CD1c-positive myeloid dendritic cell (primary cell): ENCODE results near the gene SERPINI1.

Experiments used
- DNase-seq: peaks from one replicate; pipeline ENCODE4 v3.0.0-alpha.2; 2016; ENCODE audit errors: extremely low spot score

The SERPINI1 gene

GRCh38 chr3:167851171-167851570, 115.7 kb downstream of the SERPINI1 start:
- DNase-seq: no peak

GRCh38 chr3:167851749-167852148, 116.2 kb downstream of the SERPINI1 start:
- DNase-seq: no peak

- no peak for DNase-seq
Observed at GRCh38 chr3:167852216-167852615, 116.7 kb downstream of the SERPINI1 start.

GRCh38 chr3:167854063-167854462, 118.5 kb downstream of the SERPINI1 start:
- no peak for DNase-seq

GRCh38 chr3:167854846-167855245, 119.3 kb downstream of the SERPINI1 start:
- DNase-seq: no peak

GRCh38 chr3:167855306-167855705, 119.8 kb downstream of the SERPINI1 start:
- DNase-seq: no peak

- DNase-seq: no peak
Observed at GRCh38 chr3:167858865-167859264, 123.3 kb downstream of the SERPINI1 start.

GRCh38 chr3:167859610-167860009, 124.1 kb downstream of the SERPINI1 start:
- DNase-seq: peak; percentile 80

GRCh38 chr3:167861649-167862048, 126.1 kb downstream of the SERPINI1 start:
- DNase-seq: peak; percentile 91

GRCh38 chr3:167862104-167862730, 126.7 kb downstream of the SERPINI1 start:
- DNase-seq: peak; percentile 45

- DNase-seq: no peak
Observed at GRCh38 chr3:167863811-167864551, 128.5 kb downstream of the SERPINI1 start.

- DNase-seq: peak; percentile 31
Observed at GRCh38 chr3:167864552-167864874, 129.0 kb downstream of the SERPINI1 start.

GRCh38 chr3:167866331-167866730, 130.8 kb downstream of the SERPINI1 start:
- DNase-seq: peak; percentile 74

GRCh38 chr3:167867981-167868380, 132.5 kb downstream of the SERPINI1 start:
- no peak for DNase-seq

- no peak for DNase-seq
Observed at GRCh38 chr3:167870181-167870580, 134.7 kb downstream of the SERPINI1 start.

- no peak for DNase-seq
Observed at GRCh38 chr3:167870759-167871158, 135.2 kb downstream of the SERPINI1 start.

GRCh38 chr3:167872032-167872431, 136.5 kb downstream of the SERPINI1 start:
- no peak for DNase-seq

- DNase-seq: peak; percentile 24
Observed at GRCh38 chr3:167872941-167873340, 137.4 kb downstream of the SERPINI1 start.

GRCh38 chr3:167874671-167875372, 139.3 kb downstream of the SERPINI1 start:
- DNase-seq: peak; percentile 14
